Fibroblast of lung (primary cell): ENCODE data around the gene HDC.

Experiments used
- EZH2 ChIP-seq: IDR thresholded peaks from 2 replicates; pipeline ENCODE4 v1.5.1; 2012; ENCODE audit warnings: low read length, control low read depth, mild to moderate bottlenecking; ENCODE audit errors: missing control alignments
- TF ChIP-seq, protein P1 (sequence below), 2 donors: IDR thresholded peaks in 1 of 2; conservative IDR thresholded peaks in 1 of 2; 1 replicate in 1 of 2; 2 replicates in 1 of 2; pipeline ENCODE4 v1.5.1; 2011 to 2012; ENCODE audit warnings: low read length in 2 of 2, control low read depth in 1 of 2, inconsistent platforms in 1 of 2, low read depth in 1 of 2, mild to moderate bottlenecking in 1 of 2

DNA sequence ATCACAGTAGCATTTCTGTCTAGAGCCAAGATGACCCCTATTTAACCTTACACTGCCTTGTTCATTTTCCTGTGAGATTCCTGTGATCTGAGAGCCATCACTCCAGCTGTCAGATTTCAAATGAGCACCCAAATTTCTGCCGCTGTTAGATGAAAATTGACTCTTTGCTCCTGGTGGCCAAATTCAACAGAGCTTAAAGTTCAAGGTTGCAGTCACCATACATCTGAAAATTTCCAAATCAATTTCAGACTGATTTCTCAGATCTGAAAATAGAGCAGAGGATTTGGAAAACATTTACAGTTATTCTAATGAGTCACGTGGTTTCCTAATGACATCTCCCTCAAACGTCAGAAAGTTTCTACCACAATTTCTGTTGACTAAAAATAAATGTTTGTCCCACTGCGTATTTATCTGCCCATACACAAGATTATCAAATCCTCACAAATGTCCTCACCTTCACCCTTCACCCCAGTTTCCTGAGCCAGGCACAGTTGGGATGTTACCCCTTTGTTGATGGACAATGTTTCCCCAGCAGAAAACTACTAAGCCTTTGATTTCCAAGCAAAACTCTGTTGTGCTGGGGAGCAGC is 16.4 kb downstream of the HDC start:
- TF ChIP-seq, protein P1, sequence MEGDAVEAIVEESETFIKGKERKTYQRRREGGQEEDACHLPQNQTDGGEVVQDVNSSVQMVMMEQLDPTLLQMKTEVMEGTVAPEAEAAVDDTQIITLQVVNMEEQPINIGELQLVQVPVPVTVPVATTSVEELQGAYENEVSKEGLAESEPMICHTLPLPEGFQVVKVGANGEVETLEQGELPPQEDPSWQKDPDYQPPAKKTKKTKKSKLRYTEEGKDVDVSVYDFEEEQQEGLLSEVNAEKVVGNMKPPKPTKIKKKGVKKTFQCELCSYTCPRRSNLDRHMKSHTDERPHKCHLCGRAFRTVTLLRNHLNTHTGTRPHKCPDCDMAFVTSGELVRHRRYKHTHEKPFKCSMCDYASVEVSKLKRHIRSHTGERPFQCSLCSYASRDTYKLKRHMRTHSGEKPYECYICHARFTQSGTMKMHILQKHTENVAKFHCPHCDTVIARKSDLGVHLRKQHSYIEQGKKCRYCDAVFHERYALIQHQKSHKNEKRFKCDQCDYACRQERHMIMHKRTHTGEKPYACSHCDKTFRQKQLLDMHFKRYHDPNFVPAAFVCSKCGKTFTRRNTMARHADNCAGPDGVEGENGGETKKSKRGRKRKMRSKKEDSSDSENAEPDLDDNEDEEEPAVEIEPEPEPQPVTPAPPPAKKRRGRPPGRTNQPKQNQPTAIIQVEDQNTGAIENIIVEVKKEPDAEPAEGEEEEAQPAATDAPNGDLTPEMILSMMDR (conservative IDR thresholded peaks at IDR 0.05 in 1 of 2, IDR thresholded peaks at IDR 0.05 in 1 of 2; ENCODE audit: low read depth in 1 of 2, low read length in 2 of 2): no peak
- TF ChIP-seq EZH2: no peak
